GM12878 (cell line): ENCODE results near the gene COL28A1. TPM values are rescaled to one million over a fixed set of nuclear protein-coding genes. Genes with fewer than 3 reads are reported as not detected.

ENCODE experiments used
- ATAC-seq: fragments of 200-7000 bp; cut with Tn5 transposase; 3 replicates; pipeline ENCODE4 v1.9.1; 2020; ENCODE audit warnings: mild to moderate bottlenecking, moderate library complexity
- BruUV-seq: library from RNA; stranded (reverse); fragments of 400-500 nt; replicated peaks from 2 replicates; lab custom pipeline; 2021; lab: Mats Ljungman, UMichigan
- CTCF ChIA-PET: fragments of 300-600 bp; sonication (Branson Sonifier 250); formaldehyde crosslinking; extraction: SDS; loops from one replicate; lab custom pipeline; 2021; ENCODE audit warnings: inconsistent platforms; lab: Yijun Ruan, JAX
- POLR2A ChIA-PET: fragments of 350-600 bp; formaldehyde crosslinking; extraction: SDS; loops from one replicate; lab custom pipeline; 2021; ENCODE audit warnings: inconsistent platforms; lab: Charles Lee
- RAD21 ChIA-PET: fragments of 300-600 bp; sonication (Branson Sonifier 250); formaldehyde crosslinking; loops from one replicate; lab custom pipeline; 2023; ENCODE audit warnings: antibody characterized with exemption; ENCODE audit not compliant: unreplicated experiment; lab: Charles Lee
- SMC1A ChIA-PET: fragments of 300-600 bp; sonication (Branson Sonifier 250); formaldehyde crosslinking; loops from one replicate; lab custom pipeline; 2023; ENCODE audit not compliant: unreplicated experiment, uncharacterized antibody; lab: Charles Lee
- DNase-seq: peaks from one replicate; pipeline ENCODE4 v3.0.0-alpha.2; 2011; ENCODE audit warnings: low read depth, low spot score
- FAIRE-seq: peaks from 3 replicates; lab custom pipeline; 2011; peaks lifted over from hg19 to GRCh38; lab: Jason Lieb, UNC
- H2AFZ ChIP-seq: 2 replicates; pipeline ENCODE4 v1.6.0; 2011; ENCODE audit warnings: low read depth, low read length, control low read depth; ENCODE audit not compliant: control insufficient read depth
- H3K27ac ChIP-seq: 2 replicates; pipeline ENCODE4 v1.5.1; 2011; ENCODE audit warnings: control low read depth; ENCODE audit not compliant: control insufficient read depth, insufficient read depth
- H3K27me3 ChIP-seq, 2 experiments: replicated peaks in 1 of 2; 2 replicates each; pipeline versions ENCODE4 v1.6.0 to v1.6.1; 2011; ENCODE audit warnings: low read length in 1 of 2; ENCODE audit not compliant: control insufficient read depth in 2 of 2, insufficient read depth in 2 of 2
- H3K36me3 ChIP-seq, 2 experiments: 2 replicates each; pipeline ENCODE4 v1.5.1; 2011; ENCODE audit warnings: low read length in 1 of 2; ENCODE audit not compliant: control insufficient read depth in 2 of 2, insufficient read depth in 2 of 2
- H3K4me1 ChIP-seq: 2 replicates; pipeline ENCODE4 v1.6.1; 2011; ENCODE audit warnings: mild to moderate bottlenecking, low read length, moderate library complexity, mixed read lengths; ENCODE audit not compliant: control insufficient read depth, insufficient read depth
- H3K4me2 ChIP-seq: 2 replicates; pipeline ENCODE4 v1.6.0; 2011; ENCODE audit warnings: control low read depth; ENCODE audit not compliant: control insufficient read depth, insufficient read depth
- H3K4me3 ChIP-seq: fragments of 200-600 bp; sonication (generic); 2 replicates; pipeline ENCODE4 v1.5.1; 2016
- H3K79me2 ChIP-seq: 2 replicates; pipeline ENCODE4 v1.6.0; 2011; ENCODE audit warnings: low read length; ENCODE audit not compliant: control insufficient read depth, insufficient read depth
- H3K9ac ChIP-seq: 2 replicates; pipeline ENCODE4 v1.8.0; 2011; ENCODE audit warnings: low read length, control low read depth, mixed read lengths; ENCODE audit not compliant: control insufficient read depth, insufficient read depth
- H3K9me3 ChIP-seq: replicated peaks from 3 replicates; pipeline ENCODE4 v1.5.1; 2011; ENCODE audit warnings: mild to moderate bottlenecking, low read length; ENCODE audit not compliant: control insufficient read depth, insufficient read depth
- H4K20me1 ChIP-seq: 2 replicates; pipeline ENCODE4 v1.6.0; 2011; ENCODE audit not compliant: control insufficient read depth, insufficient read depth
- BRCA1 ChIP-seq: IDR thresholded peaks from 2 replicates; pipeline ENCODE4 v1.6.1; 2011; ENCODE audit warnings: low read depth, low read length, improper control_type of control experiment
- ESRRA ChIP-seq: IDR thresholded peaks from 2 replicates; pipeline ENCODE4 v1.6.1; 2012; ENCODE audit warnings: mild to moderate bottlenecking, low read length, improper control_type of control experiment
- SMARCA5 ChIP-seq: fragments of 450-650 bp; IDR thresholded peaks from 2 replicates; pipeline ENCODE4 v1.6.1; 2017; ENCODE audit warnings: mild to moderate bottlenecking
- SRF ChIP-seq, 2 experiments: IDR thresholded peaks; 2 replicates each; pipeline ENCODE4 v1.6.1; 2011; ENCODE audit warnings: low read depth in 2 of 2, low read length in 2 of 2, mild to moderate bottlenecking in 1 of 2, moderate library complexity in 1 of 2
- SUZ12 ChIP-seq: fragments of 200-600 bp; sonication (generic); IDR thresholded peaks from one replicate; pipeline ENCODE4 v1.6.1; 2018; ENCODE audit warnings: antibody characterized with exemption, mild to moderate bottlenecking; ENCODE audit not compliant: unreplicated experiment
- WGBS: methylation state at CpG from one replicate; pipeline ENCODE4 v1.1.6; 2016; ENCODE audit warnings: low lambda C conversion rate; ENCODE audit not compliant: insufficient replicate concordance, insufficient coverage; ENCODE audit errors: missing lambda C conversion rate; 5-methylcytosine and 5-hydroxymethylcytosine counted together
- in situ Hi-C: fragments of 300-500 bp; cut with MboI; formaldehyde crosslinking; loops from 9 replicates; pipeline ENCODE4 v1.14.3; 2018; ENCODE audit warnings: mixed read lengths
- intact Hi-C: fragments of 100-400 bp; cut with micrococcal nuclease; formaldehyde crosslinking; loops from one replicate; pipeline ENCODE4 v1.14.2; 2022; ENCODE audit not compliant: unreplicated experiment
- polyA plus RNA-seq, 11 experiments: library from polyadenylated mRNA; depleted of rRNA in 4 of 11; unstranded in 6 of 11; stranded (reverse) in 5 of 11; fragments of >200 nt; fragmentation: Nextera tagmentation in 4 of 11; fragmentation: Illumina TruSeq in 1 of 11; extraction: Ambion mirVana in 4 of 11; extraction: Trizol in 1 of 11; gene quantifications; 1 replicate in 1 of 11; 2 replicates in 10 of 11; pipeline versions ENCODE4 v1.2.1 to v1.2.3, GENCODE V29; 2011 to 2016; ENCODE audit warnings: inconsistent platforms in 2 of 11, missing spikeins in 2 of 11, low read depth in 1 of 11
- total RNA-seq, 4 experiments: library from RNA; depleted of rRNA in 3 of 4; stranded (reverse); fragments of >200 nt in 3 of 4; fragmentation: Illumina TruSeq in 1 of 4; extraction: Trizol in 1 of 4; gene quantifications; 2 replicates each; pipeline versions ENCODE4 v1.2.1 to v1.2.3, GENCODE V29; 2013 to 2021
- TF ChIP-seq, protein P1 (sequence below): fragments of 450-650 bp; IDR thresholded peaks from 2 replicates; pipeline ENCODE4 v1.6.1; 2016; ENCODE audit warnings: mild to moderate bottlenecking
- TF ChIP-seq, protein P2 (sequence below): fragments of 450-650 bp; conservative IDR thresholded peaks from 2 replicates; pipeline ENCODE4 v1.6.1; 2017; ENCODE audit warnings: mild to moderate bottlenecking, moderate library complexity

Gene COL28A1
- total and polyA plus RNA-seq, 10 of the 15 experiments (the other 5 are each of a cell fraction or from before 2014, with no cell fraction given): 0.05 to 0.22 TPM; not detected in 8

DNA sequence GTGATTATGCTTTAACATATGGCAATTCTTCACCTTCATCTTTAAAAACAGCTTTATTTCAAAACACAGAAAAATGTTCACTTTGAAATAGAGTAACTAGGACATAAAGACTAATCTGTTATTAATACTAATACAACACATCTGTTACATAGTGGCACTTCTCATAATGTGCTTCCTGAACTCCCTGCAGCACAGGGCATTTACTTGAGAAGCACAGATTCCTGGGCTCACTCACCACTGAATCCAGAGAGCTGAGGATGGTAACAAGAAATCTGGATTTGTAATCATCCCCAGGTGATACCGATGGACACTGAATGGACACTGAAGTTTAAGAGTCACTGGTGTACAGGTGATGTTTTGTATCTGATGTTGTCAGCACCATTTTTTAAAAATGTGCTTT is 96.1 kb downstream of the COL28A1 start:
- Histone ChIP-seq H3K27me3 (no peaks in the 10 kb centered on the region; a peak in 1 of 4 replicates), H3K4me1 (no peaks in the 10 kb centered on the region), H2AFZ (no peak overlapping the region), H3K9ac (no peak overlapping the region), H3K36me3 (no peaks in the 10 kb centered on the region), H3K79me2 (no peaks in the 10 kb centered on the region), H4K20me1 (no peaks in the 10 kb centered on the region), H3K9me3 (no peaks in the 10 kb centered on the region; the same call in 2 of the 3 replicates), H3K4me2 (no peak overlapping the region), H3K27ac (no peak overlapping the region), H3K4me3 (no peak overlapping the region)
- ChIA-PET RAD21 (no interaction called here), SMC1A (interaction anchor here (0.6 to 1.4 kb wide), 2 partner anchors 13 to 407 kb away, joined by 3 read pairs; no protein-coding TSS in a partner anchor), POLR2A (interaction anchor here (1.4 kb wide), 1 partner anchor 15 kb away, joined by 3 read pairs; no protein-coding TSS in a partner anchor), CTCF (no interaction called here)
- no peak for TF ChIP-seq ESRRA
- TF ChIP-seq SUZ12: no peak
- no peak for TF ChIP-seq SMARCA5
- TF ChIP-seq BRCA1: no peak
- TF ChIP-seq, protein P1, sequence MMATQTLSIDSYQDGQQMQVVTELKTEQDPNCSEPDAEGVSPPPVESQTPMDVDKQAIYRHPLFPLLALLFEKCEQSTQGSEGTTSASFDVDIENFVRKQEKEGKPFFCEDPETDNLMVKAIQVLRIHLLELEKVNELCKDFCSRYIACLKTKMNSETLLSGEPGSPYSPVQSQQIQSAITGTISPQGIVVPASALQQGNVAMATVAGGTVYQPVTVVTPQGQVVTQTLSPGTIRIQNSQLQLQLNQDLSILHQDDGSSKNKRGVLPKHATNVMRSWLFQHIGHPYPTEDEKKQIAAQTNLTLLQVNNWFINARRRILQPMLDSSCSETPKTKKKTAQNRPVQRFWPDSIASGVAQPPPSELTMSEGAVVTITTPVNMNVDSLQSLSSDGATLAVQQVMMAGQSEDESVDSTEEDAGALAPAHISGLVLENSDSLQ: no peak
- TF ChIP-seq, protein P2, sequence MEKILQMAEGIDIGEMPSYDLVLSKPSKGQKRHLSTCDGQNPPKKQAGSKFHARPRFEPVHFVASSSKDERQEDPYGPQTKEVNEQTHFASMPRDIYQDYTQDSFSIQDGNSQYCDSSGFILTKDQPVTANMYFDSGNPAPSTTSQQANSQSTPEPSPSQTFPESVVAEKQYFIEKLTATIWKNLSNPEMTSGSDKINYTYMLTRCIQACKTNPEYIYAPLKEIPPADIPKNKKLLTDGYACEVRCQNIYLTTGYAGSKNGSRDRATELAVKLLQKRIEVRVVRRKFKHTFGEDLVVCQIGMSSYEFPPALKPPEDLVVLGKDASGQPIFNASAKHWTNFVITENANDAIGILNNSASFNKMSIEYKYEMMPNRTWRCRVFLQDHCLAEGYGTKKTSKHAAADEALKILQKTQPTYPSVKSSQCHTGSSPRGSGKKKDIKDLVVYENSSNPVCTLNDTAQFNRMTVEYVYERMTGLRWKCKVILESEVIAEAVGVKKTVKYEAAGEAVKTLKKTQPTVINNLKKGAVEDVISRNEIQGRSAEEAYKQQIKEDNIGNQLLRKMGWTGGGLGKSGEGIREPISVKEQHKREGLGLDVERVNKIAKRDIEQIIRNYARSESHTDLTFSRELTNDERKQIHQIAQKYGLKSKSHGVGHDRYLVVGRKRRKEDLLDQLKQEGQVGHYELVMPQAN: no peak
- no peak for TF ChIP-seq SRF (IDR thresholded peaks at IDR 0.05; ENCODE audit: low read depth in 2 of 2, low read length in 2 of 2)
- no TSS peak for BruUV-seq
- in situ Hi-C loops (no loop called here), intact Hi-C loops (no loop called here)
- no peak for FAIRE-seq
- no peak for DNase-seq
- 78% methylated on average over 1 of the region's 1 CpG for WGBS
- ATAC-seq: no peak
